ENCODE results near the gene EI24.
"Not testable (repeated sequence)": the region's sequence is repeated elsewhere in the genome, so short reads cannot be mapped to it uniquely, and the experiment has no call there.

The EI24 gene

DNA sequence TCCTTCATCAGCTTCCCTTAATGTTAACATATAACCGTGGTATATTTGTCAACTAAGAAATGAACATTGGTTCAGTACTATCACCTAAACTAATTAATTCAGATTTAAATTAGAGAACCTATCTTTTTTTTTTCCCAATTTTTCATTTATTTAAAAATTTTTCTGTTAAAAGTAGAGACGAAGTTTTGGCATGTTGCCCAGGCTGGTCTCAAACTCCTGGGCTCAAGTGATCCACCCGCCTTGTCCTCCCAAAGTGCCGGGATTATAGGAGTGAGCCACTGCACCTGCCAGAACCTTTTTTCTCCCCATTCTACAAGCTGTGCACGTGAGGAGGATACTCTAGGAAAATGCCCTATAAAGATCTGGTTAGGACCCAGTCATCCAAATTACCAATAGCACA lies 3.6 kb downstream of the EI24 start:
- Histone ChIP-seq H3K9ac (ENCODE audit: low read depth in 1 of 2, low read length in 2 of 2) (no peak overlapping the region), H3K4me1 (ENCODE audit: control insufficient read depth in 1 of 2, insufficient read depth in 2 of 2, low read length in 2 of 2) (peaks cover 14 to 16% of the 10 kb centered on the region in 2 donors), H3K9me3 (ENCODE audit: control insufficient read depth in 1 of 2, low read length in 2 of 2) (no peaks in the 10 kb centered on the region), H3K27me3 (ENCODE audit: control insufficient read depth in 1 of 2, insufficient read depth in 2 of 2, low read length in 2 of 2) (no peaks in the 10 kb centered on the region), H3K36me3 (ENCODE audit: control insufficient read depth in 1 of 2, insufficient read depth in 2 of 2, low read length in 2 of 2) (peaks cover 3 to 52% of the 10 kb centered on the region in 2 donors), H3K4me3 (ENCODE audit: low read depth in 1 of 2, low read length in 2 of 2) (no peak overlapping the region), H3K27ac (ENCODE audit: low read depth, low read length) (no peak overlapping the region)

DNA sequence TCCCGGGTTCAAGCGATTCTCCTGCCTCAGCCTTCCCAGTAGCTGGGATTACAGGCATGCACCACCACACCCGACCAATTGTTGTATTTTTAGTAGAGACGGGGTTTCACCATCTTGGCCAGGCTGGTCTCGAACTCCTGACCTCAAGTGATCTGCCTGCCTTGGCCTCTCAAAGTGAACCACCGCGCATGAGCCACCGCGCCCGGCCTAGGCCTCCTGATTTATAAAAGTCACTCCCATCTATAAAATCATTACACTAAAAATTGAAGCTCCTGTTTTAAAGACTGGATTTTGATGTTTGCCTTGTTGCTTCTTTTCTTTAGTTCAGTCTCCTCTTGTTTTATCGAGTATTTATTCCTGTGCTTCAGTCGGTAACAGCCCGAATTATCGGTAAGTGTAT lies 7.9 kb downstream of the EI24 start:
- H3K27ac ChIP-seq (ENCODE audit: low read depth, low read length); H3K4me3 ChIP-seq (ENCODE audit: low read depth in 1 of 2, low read length in 2 of 2); H3K9ac ChIP-seq (ENCODE audit: low read depth in 1 of 2, low read length in 2 of 2); H3K9me3 ChIP-seq (ENCODE audit: control insufficient read depth in 1 of 2, low read length in 2 of 2); H3K27me3 ChIP-seq (ENCODE audit: control insufficient read depth in 1 of 2, insufficient read depth in 2 of 2, low read length in 2 of 2); H3K4me1 ChIP-seq (ENCODE audit: control insufficient read depth in 1 of 2, insufficient read depth in 2 of 2, low read length in 2 of 2): not testable (repeated sequence)
- peaks cover 17 to 84% of the 10 kb centered on the region in 2 donors for H3K36me3 ChIP-seq (ENCODE audit: control insufficient read depth in 1 of 2, insufficient read depth in 2 of 2, low read length in 2 of 2)

DNA sequence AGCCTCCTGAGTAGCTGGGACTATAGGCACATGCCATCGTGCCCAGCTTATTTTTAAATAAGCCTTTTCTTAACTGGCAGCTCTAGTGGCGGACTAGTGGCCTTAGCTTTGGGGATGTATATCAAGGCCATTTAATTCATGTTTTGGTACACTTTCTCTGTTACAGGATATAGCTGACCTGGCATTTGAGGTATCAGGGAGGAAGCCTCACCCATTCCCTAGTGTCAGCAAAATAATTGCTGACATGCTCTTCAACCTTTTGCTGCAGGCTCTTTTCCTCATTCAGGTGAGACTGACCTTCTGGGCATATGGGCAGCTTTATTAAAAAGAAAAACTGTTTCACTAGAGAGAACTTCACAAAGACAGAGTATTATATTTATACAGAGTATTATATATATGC lies 9.5 kb downstream of the EI24 start:
- Histone ChIP-seq H3K4me1 (ENCODE audit: control insufficient read depth in 1 of 2, insufficient read depth in 2 of 2, low read length in 2 of 2) (no peaks in the 10 kb centered on the region), H3K27ac (ENCODE audit: low read depth, low read length) (no peak overlapping the region), H3K9ac (ENCODE audit: low read depth in 1 of 2, low read length in 2 of 2) (no peak overlapping the region), H3K27me3 (ENCODE audit: control insufficient read depth in 1 of 2, insufficient read depth in 2 of 2, low read length in 2 of 2) (no peaks in the 10 kb centered on the region), H3K9me3 (ENCODE audit: control insufficient read depth in 1 of 2, low read length in 2 of 2) (no peaks in the 10 kb centered on the region), H3K36me3 (ENCODE audit: control insufficient read depth in 1 of 2, insufficient read depth in 2 of 2, low read length in 2 of 2) (peaks cover 22 to 88% of the 10 kb centered on the region in 2 donors), H3K4me3 (ENCODE audit: low read depth in 1 of 2, low read length in 2 of 2) (no peak overlapping the region)

DNA sequence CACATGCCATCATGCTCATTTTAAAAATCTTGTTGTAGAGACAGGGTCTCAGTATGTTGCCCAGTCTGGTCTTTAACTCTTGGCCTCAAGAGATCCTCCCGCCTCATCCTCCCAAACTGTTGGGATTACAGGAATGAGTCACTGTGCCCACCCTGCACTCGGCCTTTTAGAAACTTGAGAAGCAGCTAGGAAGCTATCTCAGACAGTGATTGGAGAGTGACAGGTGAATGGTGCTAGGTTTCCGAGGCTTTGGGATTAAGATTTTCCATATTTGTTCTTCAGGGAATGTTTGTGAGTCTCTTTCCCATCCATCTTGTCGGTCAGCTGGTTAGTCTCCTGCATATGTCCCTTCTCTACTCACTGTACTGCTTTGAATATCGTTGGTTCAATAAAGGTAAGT lies 10.5 kb downstream of the EI24 start:
- no peaks in the 10 kb centered on the region for H3K9me3 ChIP-seq (ENCODE audit: control insufficient read depth in 1 of 2, low read length in 2 of 2)
- no peak overlapping the region for H3K27ac ChIP-seq (ENCODE audit: low read depth, low read length)
- no peak overlapping the region for H3K9ac ChIP-seq (ENCODE audit: low read depth in 1 of 2, low read length in 2 of 2)
- no peak overlapping the region for H3K4me3 ChIP-seq (ENCODE audit: low read depth in 1 of 2, low read length in 2 of 2)
- H3K36me3 ChIP-seq (ENCODE audit: control insufficient read depth in 1 of 2, insufficient read depth in 2 of 2, low read length in 2 of 2), result peaks cover 23 to 84% of the 10 kb centered on the region in 2 donors
- H3K27me3 ChIP-seq (ENCODE audit: control insufficient read depth in 1 of 2, insufficient read depth in 2 of 2, low read length in 2 of 2), result no peaks in the 10 kb centered on the region
- no peaks in the 10 kb centered on the region for H3K4me1 ChIP-seq (ENCODE audit: control insufficient read depth in 1 of 2, insufficient read depth in 2 of 2, low read length in 2 of 2)

DNA sequence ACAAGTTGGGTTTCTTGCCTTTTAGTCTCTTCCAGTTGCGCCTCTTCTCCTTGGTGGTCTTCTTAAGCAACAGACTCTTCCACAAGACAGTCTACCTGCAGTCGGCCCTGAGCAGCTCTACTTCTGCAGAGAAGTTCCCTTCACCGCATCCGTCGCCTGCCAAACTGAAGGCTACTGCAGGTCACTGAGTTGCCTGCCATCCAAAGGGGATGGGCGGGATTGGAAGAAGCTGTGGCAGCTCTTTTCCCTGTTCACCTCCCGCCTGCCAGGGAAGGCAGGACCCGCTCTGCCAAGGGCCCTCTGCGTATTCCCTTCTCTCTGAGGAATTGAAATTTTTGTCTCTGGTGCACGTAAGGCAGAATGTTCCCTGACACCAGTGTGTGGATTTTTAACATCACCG lies 14.2 kb downstream of the EI24 start:
- Histone ChIP-seq H3K9me3 (ENCODE audit: control insufficient read depth in 1 of 2, low read length in 2 of 2) (no peaks in the 10 kb centered on the region), H3K27ac (ENCODE audit: low read depth, low read length) (no peak overlapping the region), H3K9ac (ENCODE audit: low read depth in 1 of 2, low read length in 2 of 2) (no peak overlapping the region), H3K4me1 (ENCODE audit: control insufficient read depth in 1 of 2, insufficient read depth in 2 of 2, low read length in 2 of 2) (no peaks in the 10 kb centered on the region), H3K27me3 (ENCODE audit: control insufficient read depth in 1 of 2, insufficient read depth in 2 of 2, low read length in 2 of 2) (no peaks in the 10 kb centered on the region), H3K36me3 (ENCODE audit: control insufficient read depth in 1 of 2, insufficient read depth in 2 of 2, low read length in 2 of 2) (peaks cover 23 to 48% of the 10 kb centered on the region in 2 donors), H3K4me3 (ENCODE audit: low read depth in 1 of 2, low read length in 2 of 2) (no peak overlapping the region)

DNA sequence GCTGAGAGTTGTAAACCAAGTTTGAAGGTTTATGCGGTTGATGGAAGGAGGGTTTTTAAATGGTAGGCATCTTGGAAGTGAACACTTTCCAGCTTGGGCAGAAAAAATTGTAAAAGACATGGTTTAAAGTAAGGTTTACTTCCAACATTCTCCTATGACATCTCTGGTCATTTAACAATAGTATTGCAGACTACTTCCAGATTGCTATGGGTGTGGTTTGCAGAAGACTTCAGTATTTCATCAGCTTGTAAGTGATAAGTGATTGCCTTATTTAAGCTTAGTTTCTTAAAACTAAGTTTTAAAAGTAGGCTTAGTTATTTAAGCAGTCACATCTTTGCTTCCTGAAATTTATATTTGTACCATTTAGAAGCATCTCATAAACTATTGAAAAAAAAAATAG lies 16.2 kb downstream of the EI24 start:
- no peak overlapping the region for H3K9ac ChIP-seq (ENCODE audit: low read depth in 1 of 2, low read length in 2 of 2)
- peaks cover 9 to 30% of the 10 kb centered on the region in 2 donors for H3K36me3 ChIP-seq (ENCODE audit: control insufficient read depth in 1 of 2, insufficient read depth in 2 of 2, low read length in 2 of 2)
- H3K9me3 ChIP-seq (ENCODE audit: control insufficient read depth in 1 of 2, low read length in 2 of 2), result no peaks in the 10 kb centered on the region
- H3K4me3 ChIP-seq (ENCODE audit: low read depth in 1 of 2, low read length in 2 of 2), result no peak overlapping the region
- no peaks in the 10 kb centered on the region for H3K27me3 ChIP-seq (ENCODE audit: control insufficient read depth in 1 of 2, insufficient read depth in 2 of 2, low read length in 2 of 2)
- H3K4me1 ChIP-seq (ENCODE audit: control insufficient read depth in 1 of 2, insufficient read depth in 2 of 2, low read length in 2 of 2), result no peaks in the 10 kb centered on the region
- no peak overlapping the region for H3K27ac ChIP-seq (ENCODE audit: low read depth, low read length)

DNA sequence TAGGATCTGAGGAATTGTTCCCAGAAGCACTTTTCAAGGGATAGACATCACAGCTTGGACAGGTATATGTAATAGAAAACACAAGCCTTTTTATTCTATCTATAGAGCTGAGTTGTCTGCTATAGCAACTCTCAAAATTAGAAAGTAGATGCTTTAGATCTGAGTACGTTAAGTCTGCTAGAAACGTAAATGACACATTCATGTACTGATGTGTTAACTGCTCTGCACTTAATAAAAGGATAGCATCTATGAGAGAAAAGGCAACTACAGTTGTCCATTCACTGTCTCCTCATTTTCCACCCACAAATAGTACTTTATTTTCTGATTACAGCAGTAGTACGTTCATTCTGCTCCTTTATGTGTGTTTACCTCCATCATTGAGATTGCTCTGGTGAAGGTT lies 17.3 kb downstream of the EI24 start:
- no peaks in the 10 kb centered on the region for H3K4me1 ChIP-seq (ENCODE audit: control insufficient read depth in 1 of 2, insufficient read depth in 2 of 2, low read length in 2 of 2)
- no peak overlapping the region for H3K4me3 ChIP-seq (ENCODE audit: low read depth in 1 of 2, low read length in 2 of 2)
- no peaks in the 10 kb centered on the region for H3K27me3 ChIP-seq (ENCODE audit: control insufficient read depth in 1 of 2, insufficient read depth in 2 of 2, low read length in 2 of 2)
- no peaks in the 10 kb centered on the region for H3K9me3 ChIP-seq (ENCODE audit: control insufficient read depth in 1 of 2, low read length in 2 of 2)
- no peak overlapping the region for H3K27ac ChIP-seq (ENCODE audit: low read depth, low read length)
- peaks cover 9 to 24% of the 10 kb centered on the region in 2 donors for H3K36me3 ChIP-seq (ENCODE audit: control insufficient read depth in 1 of 2, insufficient read depth in 2 of 2, low read length in 2 of 2)
- H3K9ac ChIP-seq (ENCODE audit: low read depth in 1 of 2, low read length in 2 of 2), result no peak overlapping the region

DNA sequence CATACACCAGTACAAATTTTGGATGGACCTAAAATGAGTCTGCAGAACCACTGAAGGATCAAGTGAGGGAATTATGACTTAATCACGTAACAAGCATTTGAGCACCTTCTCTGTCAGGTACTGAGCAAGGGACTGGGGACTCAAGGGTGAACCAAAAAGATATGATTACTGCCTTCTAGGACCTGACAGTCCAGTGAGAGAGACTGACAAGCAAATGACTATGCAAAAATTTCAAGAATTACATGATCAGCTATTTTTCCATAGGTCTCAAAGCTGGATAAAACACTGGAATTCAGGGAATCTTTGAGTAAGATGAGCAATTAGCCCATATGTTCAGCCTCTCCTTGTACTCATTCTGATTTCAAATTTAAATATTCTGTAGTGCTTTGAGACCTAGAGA lies 18.2 kb downstream of the EI24 start:
- Histone ChIP-seq H3K9ac (ENCODE audit: low read depth in 1 of 2, low read length in 2 of 2) (no peak overlapping the region), H3K27ac (ENCODE audit: low read depth, low read length) (no peak overlapping the region), H3K4me3 (ENCODE audit: low read depth in 1 of 2, low read length in 2 of 2) (no peak overlapping the region), H3K36me3 (ENCODE audit: control insufficient read depth in 1 of 2, insufficient read depth in 2 of 2, low read length in 2 of 2) (peaks cover 9 to 19% of the 10 kb centered on the region in 2 donors), H3K27me3 (ENCODE audit: control insufficient read depth in 1 of 2, insufficient read depth in 2 of 2, low read length in 2 of 2) (no peaks in the 10 kb centered on the region), H3K4me1 (ENCODE audit: control insufficient read depth in 1 of 2, insufficient read depth in 2 of 2, low read length in 2 of 2) (no peaks in the 10 kb centered on the region), H3K9me3 (ENCODE audit: control insufficient read depth in 1 of 2, low read length in 2 of 2) (no peaks in the 10 kb centered on the region)

DNA sequence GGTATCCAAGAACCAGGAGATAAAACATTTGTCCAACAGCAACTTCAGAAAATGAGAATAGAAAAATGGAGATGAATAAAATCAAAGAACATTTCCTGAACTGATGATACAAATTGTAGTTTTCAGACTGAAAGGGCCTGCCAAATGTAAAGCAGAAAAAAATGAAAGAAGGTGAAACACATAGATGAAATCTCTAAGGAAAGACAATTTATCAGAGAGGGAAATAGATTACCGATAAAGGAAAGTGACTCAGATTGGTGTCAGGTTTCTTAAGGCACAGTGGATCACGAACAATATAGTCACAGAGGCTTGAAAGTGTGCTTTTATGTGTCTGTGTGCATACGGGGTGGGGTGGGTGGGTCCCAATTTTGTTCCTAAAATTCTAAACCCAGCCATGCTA lies 19.2 kb downstream of the EI24 start:
- Histone ChIP-seq H3K36me3 (ENCODE audit: control insufficient read depth in 1 of 2, insufficient read depth in 2 of 2, low read length in 2 of 2) (peaks cover 3 to 9% of the 10 kb centered on the region in 2 donors), H3K4me3 (ENCODE audit: low read depth in 1 of 2, low read length in 2 of 2) (no peak overlapping the region), H3K9me3 (ENCODE audit: control insufficient read depth in 1 of 2, low read length in 2 of 2) (no peaks in the 10 kb centered on the region), H3K27ac (ENCODE audit: low read depth, low read length) (no peak overlapping the region), H3K4me1 (ENCODE audit: control insufficient read depth in 1 of 2, insufficient read depth in 2 of 2, low read length in 2 of 2) (peaks cover 2 to 5% of the 10 kb centered on the region in 2 donors), H3K27me3 (ENCODE audit: control insufficient read depth in 1 of 2, insufficient read depth in 2 of 2, low read length in 2 of 2) (no peaks in the 10 kb centered on the region), H3K9ac (ENCODE audit: low read depth in 1 of 2, low read length in 2 of 2) (no peak overlapping the region)

DNA sequence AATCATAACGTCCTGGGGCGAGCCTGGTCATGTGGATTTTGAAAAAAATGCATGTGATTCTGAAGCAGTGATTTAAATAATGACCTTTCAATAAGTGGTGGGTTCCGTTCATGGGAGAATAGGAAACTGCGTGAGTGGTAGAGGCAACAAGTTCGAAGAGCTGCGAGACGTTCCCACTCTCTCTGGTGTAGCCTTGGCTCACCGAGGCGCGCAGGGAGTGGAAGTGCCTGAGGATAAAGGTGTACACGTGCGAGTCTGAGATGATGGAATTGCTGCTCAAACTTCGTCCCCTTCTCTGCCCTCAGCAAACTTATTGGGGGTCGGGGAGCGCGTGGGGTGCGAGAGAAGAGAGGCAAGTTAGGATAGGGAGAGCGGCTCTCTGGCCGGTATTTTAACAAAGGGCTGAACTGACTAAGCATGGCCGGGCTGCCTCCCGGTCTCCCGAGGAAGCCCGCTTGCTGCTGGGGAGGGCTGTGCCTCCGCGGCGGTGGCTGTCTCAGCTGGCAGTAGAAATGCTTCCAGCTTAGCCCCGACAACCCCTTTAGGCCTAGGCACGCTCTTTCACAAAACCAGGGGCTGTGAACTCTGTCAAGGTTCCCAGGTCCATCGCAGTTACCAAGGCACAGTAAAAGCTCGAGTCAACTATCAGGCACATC lies 22.5 kb downstream of the EI24 start:
- peak overlapping the region; percentile 89 to 91 for H3K4me3 ChIP-seq (ENCODE audit: low read depth in 1 of 2, low read length in 2 of 2)
- no peaks in the 10 kb centered on the region for H3K9me3 ChIP-seq (ENCODE audit: control insufficient read depth in 1 of 2, low read length in 2 of 2)
- H3K27me3 ChIP-seq (ENCODE audit: control insufficient read depth in 1 of 2, insufficient read depth in 2 of 2, low read length in 2 of 2), result no peaks in the 10 kb centered on the region
- H3K27ac ChIP-seq (ENCODE audit: low read depth, low read length), result peak overlapping the region; percentile 94
- peaks cover 13 to 14% of the 10 kb centered on the region in 2 donors for H3K4me1 ChIP-seq (ENCODE audit: control insufficient read depth in 1 of 2, insufficient read depth in 2 of 2, low read length in 2 of 2)
- H3K36me3 ChIP-seq (ENCODE audit: control insufficient read depth in 1 of 2, insufficient read depth in 2 of 2, low read length in 2 of 2), result peaks cover 0 to 4% of the 10 kb centered on the region in 2 donors
- peak overlapping the region; percentile 91 to 95 for H3K9ac ChIP-seq (ENCODE audit: low read depth in 1 of 2, low read length in 2 of 2)

Data from duodenal mucosa (tissue), 2 donors.